Transverse colon (tissue), 3 donors: ENCODE measurements around the gene CCDC178.

Source experiments
- CTCF ChIP-seq, 5 experiments: fragments of 200-600 bp in 3 of 5; fragments of 450-650 bp in 2 of 5; sonication (generic) in 3 of 5; IDR thresholded peaks; 1 replicate in 2 of 5; 2 replicates in 3 of 5; pipeline ENCODE4 v1.5.1; 2016 to 2017; ENCODE audit warnings: antibody characterized with exemption in 5 of 5, inconsistent platforms in 3 of 5, mild to moderate bottlenecking in 2 of 5, moderate library complexity in 1 of 5
- POLR2A ChIP-seq: fragments of 450-650 bp; IDR thresholded peaks from one replicate; pipeline ENCODE4 v1.6.1; 2016; ENCODE audit warnings: antibody characterized with exemption, mild to moderate bottlenecking, moderate library complexity

GRCh38 chr18:32888306-32888705 is 552.2 kb downstream of the CCDC178 start:
- no peak for TF ChIP-seq CTCF (IDR thresholded peaks at IDR 0.05)
- TF ChIP-seq POLR2A: no peak
